Daoy (cell line): ENCODE results near the gene RBBP5. TPM values are rescaled to one million over a fixed set of nuclear protein-coding genes. Genes with fewer than 3 reads are reported as not detected.

Source experiments
- total RNA-seq: library from RNA; depleted of rRNA; stranded (reverse); fragments of >200 nt; shearing (Covaris generic); gene quantifications from 2 replicates; pipeline ENCODE4 v1.2.3, GENCODE V29; 2014; rRNA removed

The RBBP5 gene
- total RNA-seq, 1 experiment from 2014 or later: 22.6 TPM

Other genes with a start within 250 kb of the RBBP5 start
- gene CNTN2, start 78.8 kb downstream of the RBBP5 start, total RNA-seq: not detected in 2 replicates
- 0.45 and 2.6 TPM in 2 replicates for gene TMEM81, start 37.5 kb downstream of the RBBP5 start, total RNA-seq
- 5.0 and 6.2 TPM in 2 replicates for gene DSTYK, start 89.7 kb upstream of the RBBP5 start, total RNA-seq
- gene TMCC2, start 106.0 kb upstream of the RBBP5 start, total RNA-seq: 3.2 and 4.8 TPM in 2 replicates
- gene NUAK2, start 199.8 kb upstream of the RBBP5 start, total RNA-seq: 11.1 and 12.4 TPM in 2 replicates
- 0.34 and 3.2 TPM in 2 replicates for gene KLHDC8A, start 234.9 kb upstream of the RBBP5 start, total RNA-seq